Stimulated activated CD8-positive, alpha-beta memory T cell treated with anti-CD3 and anti-CD28 coated beads, Interleukin-15, amount 100 ng/mL, for 24 hours (primary cell): ENCODE measurements around the gene ZFYVE19.
A peak's percentile ranks its signal among the peaks of the same experiment; 100 is the strongest.
"Not testable (repeated sequence)": the region's sequence is repeated elsewhere in the genome, so short reads cannot be mapped to it uniquely, and the experiment has no call there.

Source experiments
- DNase-seq: peaks from one replicate; pipeline ENCODE4 v3.0.0-alpha.2; 2020; ENCODE audit warnings: low read depth

ZFYVE19 gene

GRCh38 chr15:40847223-40847961 is 40.5 kb downstream of the ZFYVE19 start:
- DNase-seq = no peak

GRCh38 chr15:40850576-40851112 is 43.8 kb downstream of the ZFYVE19 start:
- no peak for DNase-seq

DNA sequence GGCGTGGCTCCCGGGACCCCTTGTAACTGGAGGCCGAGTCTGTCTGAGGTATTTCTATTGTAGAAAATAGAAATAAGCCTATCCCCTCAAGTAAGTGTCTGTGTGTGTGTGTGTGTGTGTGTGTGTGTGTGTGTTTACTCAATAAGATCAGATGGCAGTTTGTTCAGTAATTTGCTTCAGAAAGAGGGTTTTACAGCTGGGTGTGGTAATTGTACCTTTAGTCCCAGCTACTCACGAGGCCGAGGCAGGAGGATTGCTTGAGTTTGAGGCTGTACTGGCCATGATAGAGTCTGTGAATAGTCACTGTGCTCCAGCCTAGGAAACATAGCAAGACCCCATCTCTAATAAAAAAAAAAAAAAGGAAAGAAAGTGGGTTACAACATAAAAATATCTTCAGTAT is 45.6 kb downstream of the ZFYVE19 start:
- no peak for DNase-seq

DNA sequence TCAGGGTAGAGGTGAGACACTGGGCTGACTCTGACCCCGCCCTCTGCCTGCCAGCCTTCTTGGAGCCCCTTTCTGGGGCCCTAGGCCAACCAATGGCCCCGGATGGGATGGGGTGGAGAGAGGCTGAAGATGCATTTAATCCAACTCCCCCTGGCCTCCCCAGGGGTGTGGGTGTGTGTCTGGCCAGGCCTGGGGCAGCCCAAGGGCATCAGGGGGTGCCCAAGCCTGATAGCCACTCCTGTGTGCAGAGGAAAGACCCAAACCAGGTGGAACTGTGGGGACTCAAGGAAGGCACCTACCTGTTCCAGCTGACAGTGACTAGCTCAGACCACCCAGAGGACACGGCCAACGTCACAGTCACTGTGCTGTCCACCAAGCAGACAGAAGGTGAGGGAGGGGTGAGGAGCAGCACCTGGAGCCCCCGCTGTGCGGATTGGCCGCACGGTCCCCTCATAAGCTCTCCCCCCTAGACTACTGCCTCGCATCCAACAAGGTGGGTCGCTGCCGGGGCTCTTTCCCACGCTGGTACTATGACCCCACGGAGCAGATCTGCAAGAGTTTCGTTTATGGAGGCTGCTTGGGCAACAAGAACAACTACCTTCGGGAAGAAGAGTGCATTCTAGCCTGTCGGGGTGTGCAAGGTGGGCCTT is 46.5 kb downstream of the ZFYVE19 start:
- no peak for DNase-seq

DNA sequence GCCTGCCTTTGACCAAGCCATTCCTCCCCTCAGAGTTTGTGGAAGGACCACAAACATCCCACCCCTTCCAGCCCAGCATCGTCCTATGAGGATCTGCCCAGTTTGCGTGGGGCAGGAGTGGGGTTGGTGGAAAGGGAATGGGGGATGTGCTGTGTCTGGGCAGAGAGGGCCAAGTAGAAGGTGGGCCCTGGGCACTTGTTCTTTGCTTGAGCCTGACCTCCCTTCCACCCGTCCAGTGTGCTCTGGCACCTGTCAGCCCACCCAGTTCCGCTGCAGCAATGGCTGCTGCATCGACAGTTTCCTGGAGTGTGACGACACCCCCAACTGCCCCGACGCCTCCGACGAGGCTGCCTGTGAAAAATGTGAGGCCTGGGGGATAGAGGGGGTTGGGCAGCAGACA is 47.3 kb downstream of the ZFYVE19 start:
- DNase-seq = no peak

DNA sequence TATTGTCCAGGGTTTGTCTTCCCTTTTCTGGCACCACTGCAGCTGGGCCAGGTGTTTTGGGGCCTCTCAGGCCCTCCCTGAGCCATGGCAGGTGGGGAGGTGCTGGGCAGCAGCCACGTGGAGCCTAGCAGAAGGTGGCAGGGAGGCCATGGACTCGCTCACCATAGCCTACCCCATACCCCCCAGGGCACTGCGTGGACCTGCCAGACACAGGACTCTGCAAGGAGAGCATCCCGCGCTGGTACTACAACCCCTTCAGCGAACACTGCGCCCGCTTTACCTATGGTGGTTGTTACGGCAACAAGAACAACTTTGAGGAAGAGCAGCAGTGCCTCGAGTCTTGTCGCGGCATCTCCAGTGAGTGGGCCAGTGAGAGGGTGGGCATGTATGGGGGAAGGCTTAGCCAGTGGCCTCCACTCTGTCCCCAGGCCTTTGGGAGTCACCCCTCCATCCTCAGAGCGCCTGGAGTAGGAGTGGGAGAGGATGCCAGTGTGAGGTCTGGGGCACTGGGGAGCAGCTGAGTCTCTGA is 48.9 kb downstream of the ZFYVE19 start:
- DNase-seq = no peak

DNA sequence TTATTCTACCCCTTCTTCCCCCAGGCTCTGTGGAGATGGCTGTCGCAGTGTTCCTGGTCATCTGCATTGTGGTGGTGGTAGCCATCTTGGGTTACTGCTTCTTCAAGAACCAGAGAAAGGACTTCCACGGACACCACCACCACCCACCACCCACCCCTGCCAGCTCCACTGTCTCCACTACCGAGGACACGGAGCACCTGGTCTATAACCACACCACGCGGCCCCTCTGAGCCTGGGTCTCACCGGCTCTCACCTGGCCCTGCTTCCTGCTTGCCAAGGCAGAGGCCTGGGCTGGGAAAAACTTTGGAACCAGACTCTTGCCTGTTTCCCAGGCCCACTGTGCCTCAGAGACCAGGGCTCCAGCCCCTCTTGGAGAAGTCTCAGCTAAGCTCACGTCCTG is 49.9 kb downstream of the ZFYVE19 start:
- no peak for DNase-seq

DNA sequence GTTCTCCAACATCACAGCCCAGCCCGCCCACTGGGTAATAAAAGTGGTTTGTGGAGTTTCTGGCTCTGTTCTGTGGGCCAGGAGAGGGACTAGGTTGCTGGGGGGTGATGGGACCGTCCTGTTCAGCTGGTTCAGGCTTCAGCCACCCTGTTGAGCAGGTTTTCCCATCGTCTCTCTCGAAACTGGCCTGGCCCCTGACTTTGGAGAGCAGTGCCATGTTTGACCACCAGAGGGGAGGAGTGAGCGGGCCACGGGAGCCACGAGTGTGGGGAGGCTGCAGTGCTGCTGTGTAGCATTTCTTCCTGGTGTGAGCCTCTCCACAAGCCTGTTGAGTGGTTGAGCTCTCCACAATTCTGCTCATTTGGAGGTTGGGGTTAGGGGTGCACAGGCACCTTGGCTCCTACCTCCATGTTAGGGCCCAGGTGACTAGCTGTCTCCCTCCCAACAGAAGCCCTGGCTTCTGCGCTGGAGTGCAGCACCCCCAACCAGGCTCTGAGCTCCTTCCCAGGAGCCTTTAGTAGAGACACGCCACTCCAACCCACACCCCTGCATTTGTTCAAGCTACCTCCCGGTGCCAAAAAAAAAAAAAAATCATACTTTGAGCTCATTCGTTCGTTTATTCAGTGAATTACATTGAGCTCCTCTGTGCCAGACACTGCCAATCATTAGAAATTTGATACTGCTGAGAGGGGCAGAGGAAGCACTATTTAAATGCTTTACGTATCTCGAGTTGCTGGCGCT is 50.9 kb downstream of the ZFYVE19 start:
- peak; percentile 65 for DNase-seq

- no peak for DNase-seq
These were observed 51.8 kb downstream of the ZFYVE19 start for GRCh38 chr15:40858706-40859105.

DNA sequence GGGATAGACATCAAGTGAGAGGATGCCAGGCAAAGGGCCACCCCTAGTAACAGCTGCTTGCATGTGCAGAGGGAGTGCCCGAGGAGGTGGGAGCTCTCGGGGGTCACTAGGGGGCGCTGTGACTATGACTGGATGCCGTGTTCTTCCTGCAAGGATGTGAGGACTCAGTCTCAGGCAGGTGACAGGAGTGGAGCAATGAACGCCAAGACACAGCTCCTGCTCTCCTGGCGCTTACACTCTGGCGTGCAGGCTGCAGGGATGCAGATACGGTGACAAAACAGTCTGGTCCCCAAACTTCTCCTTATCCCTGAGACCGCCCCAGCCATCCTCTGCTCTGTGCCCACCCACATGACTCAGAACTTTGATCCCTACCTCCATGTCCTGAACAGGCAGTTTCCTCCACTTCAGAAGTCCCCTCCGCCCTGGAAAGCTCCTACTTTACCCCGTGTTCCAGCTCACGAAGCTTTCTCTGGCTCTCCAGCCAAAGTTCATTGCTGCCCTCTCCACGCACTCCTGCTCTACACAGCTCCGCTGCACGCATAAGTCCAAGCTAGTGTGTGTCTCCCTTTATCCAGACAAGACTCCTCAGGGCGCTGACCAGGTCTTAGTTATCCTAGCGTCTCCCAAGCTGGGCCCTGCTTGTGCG is 52.4 kb downstream of the ZFYVE19 start:
- DNase-seq = peak; percentile 78

GRCh38 chr15:40861147-40861546 is 54.3 kb downstream of the ZFYVE19 start:
- DNase-seq = not testable (repeated sequence)

GRCh38 chr15:40863660-40864270 is 56.9 kb downstream of the ZFYVE19 start:
- DNase-seq = no peak
